GM23338 (cell line): ENCODE measurements around the gene ARHGEF3. TPM values are rescaled to one million over a fixed set of nuclear protein-coding genes. Genes with fewer than 3 reads are reported as not detected.

Experiments
- ATAC-seq: fragments of 200-7000 bp; cut with Tn5 transposase; 3 replicates; pipeline ENCODE4 v1.9.1; 2020
- DNase-seq: peaks from one replicate; pipeline ENCODE4 v3.0.0-alpha.2; 2015; ENCODE audit warnings: low spot score
- H2AFZ ChIP-seq: fragments of 200-600 bp; sonication (generic); 2 replicates; pipeline ENCODE4 v1.8.0; 2016; ENCODE audit warnings: antibody characterized with exemption, mild to moderate bottlenecking, moderate library complexity
- H3F3A ChIP-seq: fragments of 200-600 bp; sonication (generic); replicated peaks from 2 replicates; pipeline ENCODE4 v1.8.0; 2017; ENCODE audit warnings: antibody characterized with exemption, mixed run types, low read depth
- H3K27ac ChIP-seq: fragments of 200-600 bp; sonication (generic); 2 replicates; pipeline ENCODE4 v1.6.1; 2016; ENCODE audit warnings: low read depth
- H3K27me3 ChIP-seq: fragments of 200-600 bp; sonication (generic); 2 replicates; pipeline ENCODE4 v1.8.0; 2016; ENCODE audit warnings: mild to moderate bottlenecking, mixed run types, moderate library complexity; ENCODE audit not compliant: insufficient read depth
- H3K36me3 ChIP-seq: fragments of 200-600 bp; sonication (generic); 2 replicates; pipeline ENCODE4 v1.8.0; 2016; ENCODE audit warnings: mild to moderate bottlenecking; ENCODE audit not compliant: insufficient read depth
- H3K4me1 ChIP-seq: fragments of 200-600 bp; sonication (generic); 2 replicates; pipeline ENCODE4 v1.8.0; 2016; ENCODE audit warnings: mild to moderate bottlenecking, moderate library complexity; ENCODE audit not compliant: insufficient read depth
- H3K4me2 ChIP-seq: fragments of 200-600 bp; sonication (generic); 2 replicates; pipeline ENCODE4 v1.7.1; 2017; ENCODE audit warnings: mixed run types
- H3K4me3 ChIP-seq: fragments of 200-600 bp; sonication (generic); 2 replicates; pipeline ENCODE4 v1.6.1; 2016; ENCODE audit warnings: mixed run types
- H3K79me2 ChIP-seq: fragments of 200-600 bp; sonication (generic); replicated peaks from 2 replicates; pipeline ENCODE4 v1.8.0; 2017; ENCODE audit warnings: mild to moderate bottlenecking; ENCODE audit not compliant: insufficient read depth
- H3K9me2 ChIP-seq: fragments of 200-600 bp; sonication (generic); 2 replicates; pipeline ENCODE4 v1.8.0; 2017; ENCODE audit not compliant: insufficient read depth
- H4K20me1 ChIP-seq: fragments of 200-600 bp; sonication (generic); replicated peaks from 2 replicates; pipeline ENCODE4 v1.8.0; 2017; ENCODE audit warnings: mild to moderate bottlenecking; ENCODE audit not compliant: insufficient read depth
- H3K27ac Mint-ChIP-seq: 2 replicates; pipeline ENCODE4 v1.8.0; 2020; ENCODE audit warnings: inconsistent platforms, mild to moderate bottlenecking, moderate library complexity, mixed read lengths
- H3K27me3 Mint-ChIP-seq: 3 replicates; pipeline ENCODE4 v1.8.0; 2022; ENCODE audit warnings: low read depth, mild to moderate bottlenecking, moderate library complexity, mixed read lengths, inconsistent platforms; ENCODE audit not compliant: insufficient read depth, poor library complexity
- H3K36me3 Mint-ChIP-seq: 3 replicates; pipeline ENCODE4 v1.8.0; 2021; ENCODE audit warnings: low read depth, mild to moderate bottlenecking, inconsistent platforms, moderate library complexity, mixed read lengths
- H3K4me1 Mint-ChIP-seq: 3 replicates; pipeline ENCODE4 v1.8.0; 2020; ENCODE audit warnings: mild to moderate bottlenecking, inconsistent platforms, mixed read lengths
- H3K4me3 Mint-ChIP-seq: 3 replicates; pipeline ENCODE4 v1.8.0; 2021; ENCODE audit warnings: moderate library complexity, mild to moderate bottlenecking, inconsistent platforms, mixed read lengths
- H3K9me3 Mint-ChIP-seq: 3 replicates; pipeline ENCODE4 v1.8.0; 2020; ENCODE audit warnings: moderate library complexity, mild to moderate bottlenecking, inconsistent platforms, mixed read lengths
- CREB1 ChIP-seq: fragments of 250-450 bp; sonication (Bioruptor Pico); IDR thresholded peaks from 2 replicates; pipeline ENCODE4 v1.5.0; 2020; ENCODE audit warnings: low read depth, mild to moderate bottlenecking, moderate library complexity
- EZH2 ChIP-seq: fragments of 200-600 bp; sonication (generic); IDR thresholded peaks from one replicate; pipeline ENCODE4 v1.8.0; 2017; ENCODE audit warnings: antibody characterized with exemption, mild to moderate bottlenecking, low read depth; ENCODE audit not compliant: unreplicated experiment
- EZH2phosphoT487 ChIP-seq: fragments of 200-600 bp; sonication (generic); IDR thresholded peaks from one replicate; pipeline ENCODE4 v1.8.1; 2018; ENCODE audit warnings: antibody characterized with exemption; ENCODE audit not compliant: unreplicated experiment
- JUNB ChIP-seq: IDR thresholded peaks from one replicate; pipeline ENCODE4 v1.6.1; 2016; ENCODE audit warnings: antibody characterized with exemption; ENCODE audit not compliant: unreplicated experiment
- NANOG ChIP-seq: IDR thresholded peaks from 2 replicates; pipeline ENCODE4 v1.6.1; 2016; ENCODE audit warnings: antibody characterized with exemption, borderline replicate concordance
- POLR2AphosphoS5 ChIP-seq: IDR thresholded peaks from 2 replicates; pipeline ENCODE4 v1.6.1; 2016; ENCODE audit warnings: antibody characterized with exemption, low read depth
- STAT1 ChIP-seq: IDR thresholded peaks from one replicate; pipeline ENCODE4 v1.6.1; 2016; ENCODE audit warnings: antibody characterized with exemption; ENCODE audit not compliant: unreplicated experiment
- ZNF114 ChIP-seq: fragments of 250-450 bp; sonication (Bioruptor Pico); IDR thresholded peaks from 2 replicates; pipeline ENCODE4 v1.5.0; 2020; ENCODE audit warnings: mild to moderate bottlenecking, moderate library complexity
- ZNF331 ChIP-seq: fragments of 250-450 bp; sonication (Bioruptor Pico); IDR thresholded peaks from 2 replicates; pipeline ENCODE4 v1.5.0; 2020; ENCODE audit warnings: low read depth, mild to moderate bottlenecking, moderate library complexity
- polyA plus RNA-seq: library from polyadenylated mRNA; unstranded; fragments of >200 nt; fragmentation: Nextera tagmentation; extraction: Ambion mirVana; gene quantifications from 2 replicates; pipeline ENCODE4 v1.2.1, GENCODE V29; 2016
- total RNA-seq: library from RNA; depleted of rRNA; stranded (reverse); fragments of >200 nt; shearing (Covaris generic); gene quantifications from 2 replicates; pipeline ENCODE4 v1.2.3, GENCODE V29; 2014
- TF ChIP-seq, protein P1 (sequence below): IDR thresholded peaks from 2 replicates; pipeline ENCODE4 v1.6.1; 2016; ENCODE audit warnings: antibody characterized with exemption
- TF ChIP-seq, protein P2 (sequence below), 2 experiments: fragments of 200-600 bp in 1 of 2; sonication (generic) in 1 of 2; conservative IDR thresholded peaks; 2 replicates each; pipeline versions ENCODE4 v1.5.1 to v1.6.1; 2016 to 2017; ENCODE audit warnings: antibody characterized with exemption in 2 of 2, low read depth in 2 of 2, mild to moderate bottlenecking in 2 of 2, moderate library complexity in 1 of 2
- TF ChIP-seq, protein P3 (sequence below): IDR thresholded peaks from one replicate; pipeline ENCODE4 v1.6.1; 2018; ENCODE audit warnings: antibody characterized with exemption; ENCODE audit not compliant: unreplicated experiment
- TF ChIP-seq, protein P4 (sequence below): fragments of 250-450 bp; sonication (Bioruptor Pico); IDR thresholded peaks from 2 replicates; pipeline ENCODE4 v1.5.0; 2020; ENCODE audit warnings: mild to moderate bottlenecking, moderate library complexity

The ARHGEF3 gene
- total and polyA plus RNA-seq, 2 experiments from 2014 or later = 5.0 to 5.1 TPM

DNA sequence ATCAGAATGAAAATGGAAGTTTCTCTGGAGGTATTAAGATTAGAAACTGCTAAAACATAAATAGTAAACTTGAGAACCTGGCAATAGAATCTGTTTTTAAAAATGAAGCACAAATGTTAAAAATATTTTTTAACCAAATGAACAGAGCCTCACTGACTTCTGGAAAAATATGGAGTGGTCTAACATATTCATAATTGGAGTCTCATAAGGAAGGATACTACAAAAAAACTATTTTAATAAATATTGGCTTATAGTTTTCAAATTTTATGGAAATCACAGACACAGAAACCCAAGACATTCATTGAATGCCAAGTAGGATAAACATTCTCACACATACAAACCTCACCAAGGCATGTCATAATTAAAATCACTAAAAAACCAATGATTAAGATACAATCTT is 95.1 kb downstream of the ARHGEF3 start:
- no peaks in the 10 kb centered on the region for H4K20me1 ChIP-seq
- H3K4me1 ChIP-seq = no peaks in the 10 kb centered on the region
- H3K27me3 ChIP-seq = no peaks in the 10 kb centered on the region
- H3K4me3 ChIP-seq = no peak overlapping the region
- no peaks in the 10 kb centered on the region for H3K4me1 Mint-ChIP-seq
- no peaks in the 10 kb centered on the region; the same call in 2 of the 3 replicates for H3K9me3 Mint-ChIP-seq
- no peaks in the 10 kb centered on the region for H3K9me2 ChIP-seq
- H3K36me3 ChIP-seq = no peaks in the 10 kb centered on the region
- no peak overlapping the region for H2AFZ ChIP-seq
- DNase-seq (no peak), ATAC-seq (no peak)
- TF ChIP-seq JUNB = no peak
- TF ChIP-seq STAT1 = no peak
- no peak for TF ChIP-seq NANOG
- no peak for TF ChIP-seq EZH2phosphoT487
- TF ChIP-seq CREB1 (CRISPR knock-in tag) = no peak
- TF ChIP-seq, protein P1, sequence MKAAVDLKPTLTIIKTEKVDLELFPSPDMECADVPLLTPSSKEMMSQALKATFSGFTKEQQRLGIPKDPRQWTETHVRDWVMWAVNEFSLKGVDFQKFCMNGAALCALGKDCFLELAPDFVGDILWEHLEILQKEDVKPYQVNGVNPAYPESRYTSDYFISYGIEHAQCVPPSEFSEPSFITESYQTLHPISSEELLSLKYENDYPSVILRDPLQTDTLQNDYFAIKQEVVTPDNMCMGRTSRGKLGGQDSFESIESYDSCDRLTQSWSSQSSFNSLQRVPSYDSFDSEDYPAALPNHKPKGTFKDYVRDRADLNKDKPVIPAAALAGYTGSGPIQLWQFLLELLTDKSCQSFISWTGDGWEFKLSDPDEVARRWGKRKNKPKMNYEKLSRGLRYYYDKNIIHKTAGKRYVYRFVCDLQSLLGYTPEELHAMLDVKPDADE = no peak
- TF ChIP-seq ZNF114 (CRISPR knock-in tag) = no peak
- TF ChIP-seq POLR2AphosphoS5 = no peak
- TF ChIP-seq, protein P2, sequence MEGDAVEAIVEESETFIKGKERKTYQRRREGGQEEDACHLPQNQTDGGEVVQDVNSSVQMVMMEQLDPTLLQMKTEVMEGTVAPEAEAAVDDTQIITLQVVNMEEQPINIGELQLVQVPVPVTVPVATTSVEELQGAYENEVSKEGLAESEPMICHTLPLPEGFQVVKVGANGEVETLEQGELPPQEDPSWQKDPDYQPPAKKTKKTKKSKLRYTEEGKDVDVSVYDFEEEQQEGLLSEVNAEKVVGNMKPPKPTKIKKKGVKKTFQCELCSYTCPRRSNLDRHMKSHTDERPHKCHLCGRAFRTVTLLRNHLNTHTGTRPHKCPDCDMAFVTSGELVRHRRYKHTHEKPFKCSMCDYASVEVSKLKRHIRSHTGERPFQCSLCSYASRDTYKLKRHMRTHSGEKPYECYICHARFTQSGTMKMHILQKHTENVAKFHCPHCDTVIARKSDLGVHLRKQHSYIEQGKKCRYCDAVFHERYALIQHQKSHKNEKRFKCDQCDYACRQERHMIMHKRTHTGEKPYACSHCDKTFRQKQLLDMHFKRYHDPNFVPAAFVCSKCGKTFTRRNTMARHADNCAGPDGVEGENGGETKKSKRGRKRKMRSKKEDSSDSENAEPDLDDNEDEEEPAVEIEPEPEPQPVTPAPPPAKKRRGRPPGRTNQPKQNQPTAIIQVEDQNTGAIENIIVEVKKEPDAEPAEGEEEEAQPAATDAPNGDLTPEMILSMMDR (conservative IDR thresholded peaks at IDR 0.05; ENCODE audit: low read depth in 2 of 2) = no peak
- TF ChIP-seq, protein P3, sequence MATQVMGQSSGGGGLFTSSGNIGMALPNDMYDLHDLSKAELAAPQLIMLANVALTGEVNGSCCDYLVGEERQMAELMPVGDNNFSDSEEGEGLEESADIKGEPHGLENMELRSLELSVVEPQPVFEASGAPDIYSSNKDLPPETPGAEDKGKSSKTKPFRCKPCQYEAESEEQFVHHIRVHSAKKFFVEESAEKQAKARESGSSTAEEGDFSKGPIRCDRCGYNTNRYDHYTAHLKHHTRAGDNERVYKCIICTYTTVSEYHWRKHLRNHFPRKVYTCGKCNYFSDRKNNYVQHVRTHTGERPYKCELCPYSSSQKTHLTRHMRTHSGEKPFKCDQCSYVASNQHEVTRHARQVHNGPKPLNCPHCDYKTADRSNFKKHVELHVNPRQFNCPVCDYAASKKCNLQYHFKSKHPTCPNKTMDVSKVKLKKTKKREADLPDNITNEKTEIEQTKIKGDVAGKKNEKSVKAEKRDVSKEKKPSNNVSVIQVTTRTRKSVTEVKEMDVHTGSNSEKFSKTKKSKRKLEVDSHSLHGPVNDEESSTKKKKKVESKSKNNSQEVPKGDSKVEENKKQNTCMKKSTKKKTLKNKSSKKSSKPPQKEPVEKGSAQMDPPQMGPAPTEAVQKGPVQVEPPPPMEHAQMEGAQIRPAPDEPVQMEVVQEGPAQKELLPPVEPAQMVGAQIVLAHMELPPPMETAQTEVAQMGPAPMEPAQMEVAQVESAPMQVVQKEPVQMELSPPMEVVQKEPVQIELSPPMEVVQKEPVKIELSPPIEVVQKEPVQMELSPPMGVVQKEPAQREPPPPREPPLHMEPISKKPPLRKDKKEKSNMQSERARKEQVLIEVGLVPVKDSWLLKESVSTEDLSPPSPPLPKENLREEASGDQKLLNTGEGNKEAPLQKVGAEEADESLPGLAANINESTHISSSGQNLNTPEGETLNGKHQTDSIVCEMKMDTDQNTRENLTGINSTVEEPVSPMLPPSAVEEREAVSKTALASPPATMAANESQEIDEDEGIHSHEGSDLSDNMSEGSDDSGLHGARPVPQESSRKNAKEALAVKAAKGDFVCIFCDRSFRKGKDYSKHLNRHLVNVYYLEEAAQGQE = no peak
- TF ChIP-seq EZH2 = no peak
- TF ChIP-seq, protein P4, sequence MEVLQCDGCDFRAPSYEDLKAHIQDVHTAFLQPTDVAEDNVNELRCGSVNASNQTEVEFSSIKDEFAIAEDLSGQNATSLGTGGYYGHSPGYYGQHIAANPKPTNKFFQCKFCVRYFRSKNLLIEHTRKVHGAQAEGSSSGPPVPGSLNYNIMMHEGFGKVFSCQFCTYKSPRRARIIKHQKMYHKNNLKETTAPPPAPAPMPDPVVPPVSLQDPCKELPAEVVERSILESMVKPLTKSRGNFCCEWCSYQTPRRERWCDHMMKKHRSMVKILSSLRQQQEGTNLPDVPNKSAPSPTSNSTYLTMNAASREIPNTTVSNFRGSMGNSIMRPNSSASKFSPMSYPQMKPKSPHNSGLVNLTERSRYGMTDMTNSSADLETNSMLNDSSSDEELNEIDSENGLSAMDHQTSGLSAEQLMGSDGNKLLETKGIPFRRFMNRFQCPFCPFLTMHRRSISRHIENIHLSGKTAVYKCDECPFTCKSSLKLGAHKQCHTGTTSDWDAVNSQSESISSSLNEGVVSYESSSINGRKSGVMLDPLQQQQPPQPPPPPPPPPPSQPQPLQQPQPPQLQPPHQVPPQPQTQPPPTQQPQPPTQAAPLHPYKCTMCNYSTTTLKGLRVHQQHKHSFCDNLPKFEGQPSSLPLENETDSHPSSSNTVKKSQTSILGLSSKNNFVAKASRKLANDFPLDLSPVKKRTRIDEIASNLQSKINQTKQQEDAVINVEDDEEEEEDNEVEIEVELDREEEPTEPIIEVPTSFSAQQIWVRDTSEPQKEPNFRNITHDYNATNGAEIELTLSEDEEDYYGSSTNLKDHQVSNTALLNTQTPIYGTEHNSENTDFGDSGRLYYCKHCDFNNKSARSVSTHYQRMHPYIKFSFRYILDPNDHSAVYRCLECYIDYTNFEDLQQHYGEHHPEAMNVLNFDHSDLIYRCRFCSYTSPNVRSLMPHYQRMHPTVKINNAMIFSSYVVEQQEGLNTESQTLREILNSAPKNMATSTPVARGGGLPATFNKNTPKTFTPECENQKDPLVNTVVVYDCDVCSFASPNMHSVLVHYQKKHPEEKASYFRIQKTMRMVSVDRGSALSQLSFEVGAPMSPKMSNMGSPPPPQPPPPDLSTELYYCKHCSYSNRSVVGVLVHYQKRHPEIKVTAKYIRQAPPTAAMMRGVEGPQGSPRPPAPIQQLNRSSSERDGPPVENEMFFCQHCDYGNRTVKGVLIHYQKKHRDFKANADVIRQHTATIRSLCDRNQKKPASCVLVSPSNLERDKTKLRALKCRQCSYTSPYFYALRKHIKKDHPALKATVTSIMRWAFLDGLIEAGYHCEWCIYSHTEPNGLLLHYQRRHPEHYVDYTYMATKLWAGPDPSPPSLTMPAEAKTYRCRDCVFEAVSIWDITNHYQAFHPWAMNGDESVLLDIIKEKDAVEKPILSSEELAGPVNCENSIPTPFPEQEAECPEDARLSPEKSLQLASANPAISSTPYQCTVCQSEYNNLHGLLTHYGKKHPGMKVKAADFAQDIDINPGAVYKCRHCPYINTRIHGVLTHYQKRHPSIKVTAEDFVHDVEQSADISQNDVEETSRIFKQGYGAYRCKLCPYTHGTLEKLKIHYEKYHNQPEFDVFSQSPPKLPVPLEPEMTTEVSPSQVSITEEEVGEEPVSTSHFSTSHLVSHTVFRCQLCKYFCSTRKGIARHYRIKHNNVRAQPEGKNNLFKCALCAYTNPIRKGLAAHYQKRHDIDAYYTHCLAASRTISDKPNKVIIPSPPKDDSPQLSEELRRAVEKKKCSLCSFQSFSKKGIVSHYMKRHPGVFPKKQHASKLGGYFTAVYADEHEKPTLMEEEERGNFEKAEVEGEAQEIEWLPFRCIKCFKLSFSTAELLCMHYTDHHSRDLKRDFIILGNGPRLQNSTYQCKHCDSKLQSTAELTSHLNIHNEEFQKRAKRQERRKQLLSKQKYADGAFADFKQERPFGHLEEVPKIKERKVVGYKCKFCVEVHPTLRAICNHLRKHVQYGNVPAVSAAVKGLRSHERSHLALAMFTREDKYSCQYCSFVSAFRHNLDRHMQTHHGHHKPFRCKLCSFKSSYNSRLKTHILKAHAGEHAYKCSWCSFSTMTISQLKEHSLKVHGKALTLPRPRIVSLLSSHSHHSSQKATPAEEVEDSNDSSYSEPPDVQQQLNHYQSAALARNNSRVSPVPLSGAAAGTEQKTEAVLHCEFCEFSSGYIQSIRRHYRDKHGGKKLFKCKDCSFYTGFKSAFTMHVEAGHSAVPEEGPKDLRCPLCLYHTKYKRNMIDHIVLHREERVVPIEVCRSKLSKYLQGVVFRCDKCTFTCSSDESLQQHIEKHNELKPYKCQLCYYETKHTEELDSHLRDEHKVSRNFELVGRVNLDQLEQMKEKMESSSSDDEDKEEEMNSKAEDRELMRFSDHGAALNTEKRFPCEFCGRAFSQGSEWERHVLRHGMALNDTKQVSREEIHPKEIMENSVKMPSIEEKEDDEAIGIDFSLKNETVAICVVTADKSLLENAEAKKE (CRISPR knock-in tag) = no peak
- TF ChIP-seq ZNF331 (CRISPR knock-in tag) = no peak
- no peak overlapping the region for H3K27ac Mint-ChIP-seq
- H3K27me3 Mint-ChIP-seq = peaks cover 3% of the 10 kb centered on the region
- H3K4me2 ChIP-seq = no peak overlapping the region
- no peak overlapping the region for H3K4me3 Mint-ChIP-seq
- H3K27ac ChIP-seq = no peak overlapping the region
- H3K36me3 Mint-ChIP-seq = no peaks in the 10 kb centered on the region
- no peaks in the 10 kb centered on the region for H3K79me2 ChIP-seq
- H3F3A ChIP-seq = no peaks in the 10 kb centered on the region
